Coronary artery (tissue), 2 donors: ENCODE measurements around the gene VPS37C.

ENCODE experiments used
- DNase-seq: peaks from one replicate; pipeline ENCODE4 v3.0.0-alpha.2; 2017; ENCODE audit warnings: low spot score
- H3K27ac ChIP-seq, 2 donors: fragments of 200-600 bp; sonication (generic); one replicate each; pipeline ENCODE4 v1.5.1; 2016 to 2019
- H3K4me3 ChIP-seq: fragments of 200-600 bp; sonication (generic); 2 replicates; pipeline ENCODE4 v1.5.1; 2016; ENCODE audit warnings: mild to moderate bottlenecking, moderate library complexity
- TF ChIP-seq, protein P1 (sequence below): fragments of 200-600 bp; sonication (generic); IDR thresholded peaks from one replicate; pipeline ENCODE4 v1.5.1; 2019; ENCODE audit warnings: antibody characterized with exemption

The VPS37C gene

DNA sequence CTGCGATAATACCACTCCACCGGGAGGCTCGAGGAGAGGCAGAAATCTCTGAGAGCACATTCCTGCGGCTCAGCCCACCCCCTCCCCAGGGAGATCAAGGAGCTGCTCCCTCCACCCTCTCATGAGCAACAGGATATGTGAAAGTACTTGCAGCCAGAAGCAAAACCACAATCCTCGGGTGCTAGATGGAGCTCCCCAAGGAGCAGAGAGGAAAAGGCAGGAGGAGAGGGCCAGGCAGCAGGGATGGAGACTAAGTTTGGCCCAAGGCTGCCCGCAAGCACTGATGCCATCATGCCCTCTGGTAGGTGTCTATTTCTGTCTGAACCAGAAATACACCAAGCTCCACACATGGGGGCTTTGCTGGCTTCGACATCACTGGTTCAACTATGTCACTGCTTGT lies 22.3 kb downstream of the VPS37C start:
- peak overlapping the region in 1 of 2 donors; percentile 61 for H3K27ac ChIP-seq
- H3K4me3 ChIP-seq, result peak overlapping the region; percentile 31
- no peak for DNase-seq
- TF ChIP-seq, protein P1, sequence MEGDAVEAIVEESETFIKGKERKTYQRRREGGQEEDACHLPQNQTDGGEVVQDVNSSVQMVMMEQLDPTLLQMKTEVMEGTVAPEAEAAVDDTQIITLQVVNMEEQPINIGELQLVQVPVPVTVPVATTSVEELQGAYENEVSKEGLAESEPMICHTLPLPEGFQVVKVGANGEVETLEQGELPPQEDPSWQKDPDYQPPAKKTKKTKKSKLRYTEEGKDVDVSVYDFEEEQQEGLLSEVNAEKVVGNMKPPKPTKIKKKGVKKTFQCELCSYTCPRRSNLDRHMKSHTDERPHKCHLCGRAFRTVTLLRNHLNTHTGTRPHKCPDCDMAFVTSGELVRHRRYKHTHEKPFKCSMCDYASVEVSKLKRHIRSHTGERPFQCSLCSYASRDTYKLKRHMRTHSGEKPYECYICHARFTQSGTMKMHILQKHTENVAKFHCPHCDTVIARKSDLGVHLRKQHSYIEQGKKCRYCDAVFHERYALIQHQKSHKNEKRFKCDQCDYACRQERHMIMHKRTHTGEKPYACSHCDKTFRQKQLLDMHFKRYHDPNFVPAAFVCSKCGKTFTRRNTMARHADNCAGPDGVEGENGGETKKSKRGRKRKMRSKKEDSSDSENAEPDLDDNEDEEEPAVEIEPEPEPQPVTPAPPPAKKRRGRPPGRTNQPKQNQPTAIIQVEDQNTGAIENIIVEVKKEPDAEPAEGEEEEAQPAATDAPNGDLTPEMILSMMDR, result no peak

DNA sequence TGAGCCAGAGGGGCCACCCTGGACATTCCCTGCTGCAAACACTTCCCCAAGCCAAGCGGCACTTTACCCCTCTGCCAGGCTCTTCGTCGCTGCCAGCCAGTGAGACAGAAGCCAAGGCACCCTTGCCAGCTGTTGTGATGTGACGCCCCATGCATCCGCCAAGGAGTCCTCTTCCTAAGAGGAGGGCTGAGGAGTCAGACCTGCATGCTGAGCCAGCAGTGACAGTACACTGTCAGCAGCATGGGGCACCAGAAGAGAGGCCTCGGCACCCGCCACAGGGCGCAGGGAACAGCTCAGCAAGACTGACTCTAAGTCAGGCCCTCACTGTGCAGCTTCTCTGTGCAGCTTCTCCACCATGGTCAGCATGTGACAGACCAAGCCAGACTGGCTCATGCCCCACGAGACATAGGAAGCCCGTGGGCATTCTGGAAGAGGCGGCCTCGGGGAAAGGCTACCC lies 26.4 kb downstream of the VPS37C start:
- TF ChIP-seq, protein P1, result no peak
- no peak for DNase-seq
- H3K4me3 ChIP-seq, result no peak overlapping the region

DNA sequence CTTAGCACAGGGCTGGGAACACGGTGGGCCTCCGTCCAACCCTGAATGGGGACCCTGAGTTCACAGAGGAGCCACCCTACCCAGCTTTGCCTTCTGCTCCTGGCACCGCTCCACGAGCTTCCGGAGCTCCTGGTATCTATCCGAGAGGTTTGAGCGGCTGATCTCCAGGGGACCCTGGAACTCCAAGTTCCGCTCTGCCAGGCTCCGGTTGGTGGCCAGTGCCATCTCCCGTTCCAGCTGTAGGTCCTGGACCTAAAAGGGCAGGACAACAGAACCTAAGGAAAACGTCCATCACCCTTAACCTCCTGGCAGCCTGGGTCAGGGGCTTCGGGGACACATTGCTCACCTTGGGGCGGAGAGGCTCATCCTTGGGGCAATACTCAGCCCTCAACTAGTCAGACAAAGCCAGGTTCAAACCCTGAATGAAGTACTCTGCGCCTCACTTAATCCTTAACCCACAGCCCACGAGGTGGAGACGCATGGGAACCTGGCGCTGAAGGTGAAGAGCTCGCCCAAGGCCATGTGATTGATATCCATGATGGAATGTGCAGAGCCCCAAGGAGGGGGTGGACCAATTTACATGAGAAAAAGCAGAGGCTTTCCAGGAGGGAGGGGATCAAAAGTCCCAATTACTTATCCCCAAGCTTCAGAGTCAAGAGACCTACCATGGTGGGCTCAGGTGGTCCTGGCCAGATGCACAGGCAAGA lies 27.1 kb downstream of the VPS37C start:
- Histone ChIP-seq H3K27ac (no peak overlapping the region), H3K4me3 (no peak overlapping the region)
- TF ChIP-seq, protein P1, result no peak
- no peak for DNase-seq

More for the DNA sequence above, 26.4 kb downstream of the VPS37C start:
- H3K27ac ChIP-seq, result no peak overlapping the region

DNA sequence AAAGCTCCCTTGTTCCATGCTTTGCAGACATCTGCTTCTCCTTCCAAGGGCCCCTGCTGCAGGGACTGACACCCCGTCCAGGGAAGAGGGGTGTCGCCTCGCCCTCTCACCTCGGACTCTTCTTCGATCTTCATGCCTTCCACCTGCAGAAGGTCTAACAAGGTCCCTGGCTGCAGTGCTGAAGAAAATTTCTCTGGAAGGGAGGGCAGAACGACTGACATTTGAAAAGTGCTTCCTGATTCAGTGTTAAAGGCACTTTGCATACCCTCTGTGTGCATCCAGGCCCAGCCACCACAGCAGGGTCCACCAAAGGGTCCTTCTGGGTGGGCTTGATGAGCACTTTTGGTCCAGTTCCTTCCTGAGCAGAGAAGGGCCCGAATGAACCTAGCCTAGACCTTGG lies 28.1 kb downstream of the VPS37C start:
- no peak for DNase-seq
- no peak overlapping the region for H3K4me3 ChIP-seq
- TF ChIP-seq, protein P1, result no peak
- no peak overlapping the region for H3K27ac ChIP-seq

DNA sequence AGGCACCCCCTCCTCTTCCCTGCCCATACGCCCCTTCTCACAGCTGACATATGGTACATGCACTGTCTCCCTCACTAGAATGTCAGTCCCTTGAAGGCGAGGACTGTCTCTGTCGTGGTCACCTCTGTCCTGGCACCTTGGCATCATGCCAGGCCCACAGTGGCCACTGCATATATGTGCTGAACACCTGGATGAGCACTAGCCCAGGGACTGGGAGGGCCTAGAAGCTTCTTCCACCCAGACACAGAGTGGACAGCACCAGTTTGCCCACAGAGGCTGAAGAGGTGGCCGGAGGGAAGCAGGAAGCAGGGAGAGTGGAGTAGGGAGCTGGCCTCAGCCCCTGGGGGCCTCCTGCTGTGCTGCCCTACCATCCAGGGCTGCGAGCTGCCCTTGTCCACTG lies 28.6 kb downstream of the VPS37C start:
- TF ChIP-seq, protein P1, result no peak
- DNase-seq, result no peak
- no peak overlapping the region for H3K27ac ChIP-seq
- no peak overlapping the region for H3K4me3 ChIP-seq

DNA sequence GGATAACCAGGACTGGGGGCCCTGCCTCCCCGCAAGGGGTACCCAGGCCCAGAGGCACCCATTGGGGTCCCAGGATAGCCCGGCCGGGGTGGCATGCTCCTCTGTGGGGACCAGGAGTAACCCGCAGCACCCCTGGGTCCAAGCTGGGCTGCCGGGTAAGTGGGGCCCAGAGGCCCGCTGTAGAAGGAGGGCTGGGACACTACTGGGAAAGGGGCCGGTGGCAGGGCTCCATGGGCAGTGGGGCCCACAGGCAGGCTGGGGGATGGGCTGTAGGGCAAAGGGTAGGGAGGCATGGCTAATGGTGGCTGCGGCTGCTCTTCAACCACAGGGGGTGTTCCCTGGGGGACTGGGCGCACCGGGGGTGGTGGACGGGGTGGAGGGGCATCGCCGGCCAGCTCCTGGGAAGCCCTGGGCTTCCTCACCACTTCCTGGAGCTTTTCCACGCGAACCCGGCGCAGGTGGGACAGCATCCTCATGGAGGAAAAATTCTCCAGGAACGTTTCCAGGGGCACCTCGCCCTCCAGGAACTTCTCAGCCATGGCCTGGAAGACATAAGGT lies 29.1 kb downstream of the VPS37C start:
- TF ChIP-seq, protein P1, result no peak

DNA sequence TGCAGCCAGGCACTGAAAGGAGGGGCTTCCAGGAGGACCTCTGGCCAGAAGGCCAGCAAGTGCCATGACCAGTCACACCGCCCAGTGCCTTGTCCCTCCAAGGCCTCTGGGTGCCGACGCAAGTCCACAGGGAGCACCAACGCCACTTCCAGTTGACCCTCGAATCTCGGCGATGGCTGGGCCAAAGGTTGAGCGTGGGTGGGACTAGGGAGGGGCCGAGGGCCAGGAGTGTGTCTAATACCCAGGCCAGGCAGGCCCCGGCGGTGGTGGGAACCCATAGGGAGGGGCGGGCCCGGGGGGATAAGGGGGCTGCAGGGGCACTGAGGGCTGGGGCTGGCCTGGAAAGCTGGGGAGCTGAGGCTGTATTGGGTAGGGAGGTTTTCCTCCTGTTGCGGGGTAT lies 29.6 kb downstream of the VPS37C start:
- Histone ChIP-seq H3K4me3 (no peak overlapping the region), H3K27ac (no peak overlapping the region)
- no peak for DNase-seq
- TF ChIP-seq, protein P1, result no peak

More for the DNA sequence above, 29.1 kb downstream of the VPS37C start:
- Histone ChIP-seq H3K4me3 (no peak overlapping the region), H3K27ac (no peak overlapping the region)
- DNase-seq, result no peak
